ENCODE results near the gene EAPP.
"Not testable (repeated sequence)": the region's sequence is repeated elsewhere in the genome, so short reads cannot be mapped to it uniquely, and the experiment has no call there.

Gene EAPP

GRCh38 chr14:34478261-34478660, 61.2 kb downstream of the EAPP start:
- DNase-seq = no peak

GRCh38 chr14:34476036-34476435, 63.5 kb downstream of the EAPP start:
- DNase-seq = not testable (repeated sequence)

DNA sequence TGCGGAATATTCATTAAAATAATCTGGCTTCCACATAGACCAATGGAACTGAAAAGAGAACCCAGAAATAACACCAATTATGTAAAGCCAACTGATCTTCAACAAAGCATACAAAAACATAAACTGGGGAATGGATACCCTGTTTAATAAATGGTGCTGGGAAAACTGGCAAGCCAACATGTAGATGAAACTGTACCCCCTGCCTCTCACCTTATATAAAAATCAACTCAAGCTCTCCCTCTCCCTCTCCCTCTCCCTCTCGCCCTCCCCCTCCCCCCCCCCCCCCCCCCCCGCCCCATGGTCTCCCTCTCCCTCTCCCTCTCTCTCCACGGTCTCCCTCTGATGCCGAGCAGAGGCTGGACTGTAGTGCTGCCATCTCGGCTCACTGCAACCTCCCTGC, 64.3 kb downstream of the EAPP start:
- DNase-seq = no peak

- DNase-seq = no peak
Measured at GRCh38 chr14:34474187-34474679, 65.3 kb downstream of the EAPP start.

DNA sequence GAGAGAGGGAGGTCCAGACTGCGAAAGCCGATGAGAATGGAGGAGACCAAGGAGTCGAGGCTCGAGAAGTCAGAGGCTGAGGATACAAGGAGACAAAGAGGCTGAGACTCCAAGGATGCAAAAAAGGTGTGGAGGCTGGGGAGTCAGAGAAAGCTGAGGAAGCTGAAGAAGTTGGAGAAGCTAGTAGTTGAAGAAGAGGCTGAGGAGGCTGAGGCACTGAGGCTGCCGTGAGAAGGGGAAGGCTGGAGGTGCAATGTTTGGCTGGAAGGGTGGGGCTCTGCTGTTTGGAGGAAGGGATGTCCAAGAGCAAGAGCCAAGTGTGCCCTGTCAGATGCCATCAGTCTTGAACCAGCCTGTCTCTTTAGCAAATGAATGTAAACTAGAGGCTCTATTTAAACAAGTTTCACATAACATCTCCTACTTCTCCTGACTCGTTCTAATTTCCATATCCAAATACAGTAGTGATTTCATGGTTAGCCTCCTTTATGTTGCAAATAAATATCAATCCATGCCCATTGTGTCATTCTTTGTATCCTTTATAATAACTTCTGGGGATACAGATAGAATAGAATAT, 66.7 kb downstream of the EAPP start:
- no peak for DNase-seq

- DNase-seq = no peak
Measured at GRCh38 chr14:34470319-34470718, 69.2 kb downstream of the EAPP start.

DNA sequence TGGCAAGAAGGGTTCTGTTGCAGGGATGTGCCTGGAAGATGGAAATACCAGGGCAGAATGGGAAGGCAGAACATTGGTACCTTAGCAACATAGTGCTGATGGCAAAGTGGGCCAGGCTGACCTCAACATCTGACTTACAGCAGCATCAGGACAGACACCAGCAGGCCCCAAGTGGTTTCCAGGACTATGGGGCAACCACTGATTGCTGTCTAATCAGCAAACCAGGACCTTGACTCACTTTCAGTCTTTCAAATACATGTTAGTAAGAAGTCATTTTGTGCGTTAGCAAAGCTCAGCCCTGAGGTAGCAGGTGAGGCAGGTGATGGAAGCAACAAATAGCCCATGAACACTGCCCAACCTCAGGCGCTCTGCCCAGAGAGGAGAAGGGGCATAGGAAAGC, 72.8 kb downstream of the EAPP start:
- DNase-seq = no peak
